Measurements from ENCODE around the gene FABP7. TPM values are rescaled to one million over a fixed set of nuclear protein-coding genes. Genes with fewer than 3 reads are reported as not detected.

FABP7 gene
- total RNA-seq, 1 experiment from 2014 or later: not detected

DNA sequence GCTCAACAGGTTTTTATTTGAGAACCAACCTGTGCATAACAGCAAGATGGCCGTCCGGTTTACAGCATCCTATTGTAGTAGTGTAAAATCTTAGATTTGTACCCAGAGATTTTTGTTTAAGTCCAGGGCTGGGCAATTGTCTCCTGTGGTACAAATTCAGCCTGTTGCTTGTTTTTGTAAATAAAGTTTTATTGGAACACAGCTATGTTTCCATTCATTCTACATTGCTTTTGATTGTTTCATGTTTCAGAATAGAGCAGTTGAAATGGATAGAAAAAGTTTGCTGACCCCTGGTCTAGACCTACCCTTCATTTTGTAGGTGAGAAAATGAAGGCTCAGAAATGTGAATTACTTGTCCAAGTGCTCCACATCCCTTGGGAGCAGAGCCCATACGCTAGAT lies 18.0 kb downstream of the FABP7 start:
- DNase-seq (ENCODE audit: low read depth): no peak

- peak; percentile 89 for DNase-seq (ENCODE audit: low read depth)
These were observed 18.7 kb downstream of the FABP7 start for GRCh38 chr6:122798099-122798641.

GRCh38 chr6:122799140-122799745 lies 19.7 kb downstream of the FABP7 start:
- DNase-seq (ENCODE audit: low read depth): no peak

DNA sequence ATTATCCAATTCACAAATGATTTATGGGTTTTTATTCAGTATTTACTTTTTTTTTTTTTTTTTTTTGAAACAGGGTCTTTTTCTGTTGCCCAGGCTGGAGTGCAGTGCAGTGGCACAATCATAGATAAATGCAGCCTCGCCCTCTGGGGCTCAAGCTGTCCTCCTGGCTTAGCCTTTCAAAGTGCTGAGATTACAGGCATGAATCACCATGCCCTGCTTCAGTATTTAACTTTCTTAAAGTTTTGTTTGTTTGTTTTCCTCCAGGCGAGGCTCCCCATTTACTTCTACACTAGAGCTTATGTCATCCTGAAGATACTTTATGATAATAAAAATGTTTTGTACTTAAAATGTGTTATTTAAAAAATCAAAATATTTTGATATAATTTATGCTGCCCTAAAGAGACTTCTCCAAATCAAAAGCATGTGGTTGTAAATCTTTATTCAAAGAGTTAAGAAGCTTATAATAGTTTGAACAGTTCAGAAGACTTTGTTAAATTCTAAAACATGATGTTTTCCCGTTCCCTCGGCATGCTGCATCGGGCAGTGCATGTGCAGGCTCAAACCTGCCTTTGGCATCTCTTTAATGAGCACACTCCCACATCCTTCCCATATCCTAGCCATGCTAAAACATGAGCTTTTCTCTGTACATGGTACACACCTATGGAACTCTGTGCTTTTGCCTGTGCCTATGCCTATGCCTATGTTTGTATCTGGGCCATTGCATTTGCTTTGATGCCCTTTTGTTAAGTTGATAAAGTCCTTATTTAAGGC lies 20.6 kb downstream of the FABP7 start:
- no peak for DNase-seq (ENCODE audit: low read depth)

- DNase-seq (ENCODE audit: low read depth): no peak
These were observed 21.4 kb downstream of the FABP7 start for GRCh38 chr6:122800906-122801305.

DNA sequence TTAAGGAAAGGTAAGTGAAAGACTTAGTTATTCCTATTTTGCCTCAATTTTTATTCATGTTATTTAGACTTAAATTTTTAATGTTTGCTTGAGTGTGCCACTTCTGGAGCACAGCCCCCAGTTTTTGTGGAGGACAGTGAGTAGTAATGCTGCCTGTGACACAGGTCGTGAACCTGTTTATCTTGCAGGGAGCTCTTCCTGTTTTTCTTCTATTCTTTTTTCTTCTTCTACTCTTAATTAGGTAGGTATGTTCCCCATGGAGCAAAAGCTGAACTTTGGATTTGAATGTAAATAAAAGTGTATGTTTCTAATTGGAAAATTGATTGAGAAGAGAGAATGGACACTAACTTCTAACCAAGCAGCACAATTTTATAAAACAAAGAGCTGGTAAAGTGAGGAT lies 21.9 kb downstream of the FABP7 start:
- no peak for DNase-seq (ENCODE audit: low read depth)

GRCh38 chr6:122803171-122803661 lies 23.7 kb downstream of the FABP7 start:
- no peak for DNase-seq (ENCODE audit: low read depth)

DNA sequence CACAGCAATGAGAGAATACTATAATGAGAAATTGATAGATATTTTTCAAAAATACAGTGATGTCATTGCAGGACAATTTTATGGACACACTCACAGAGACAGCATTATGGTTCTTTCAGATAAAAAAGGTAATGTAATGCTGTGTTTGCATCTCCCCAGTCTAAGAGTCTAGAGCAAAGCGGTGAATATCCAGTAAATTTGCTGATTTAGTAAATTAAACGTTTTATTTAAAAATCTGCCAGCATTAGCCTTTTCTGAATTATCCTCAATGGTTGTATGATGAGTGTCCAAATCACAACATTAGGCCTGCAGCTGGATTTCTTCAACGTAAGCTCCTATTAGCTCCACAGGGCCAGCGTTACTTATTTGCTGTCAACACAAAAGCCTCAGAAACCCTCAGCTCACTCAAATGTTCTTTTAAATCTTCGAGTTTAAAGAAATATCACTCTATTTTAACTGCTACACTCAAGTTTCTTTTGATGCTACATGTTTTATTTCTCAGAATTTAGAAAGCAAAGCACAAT lies 25.5 kb downstream of the FABP7 start:
- DNase-seq (ENCODE audit: low read depth): no peak

DNA sequence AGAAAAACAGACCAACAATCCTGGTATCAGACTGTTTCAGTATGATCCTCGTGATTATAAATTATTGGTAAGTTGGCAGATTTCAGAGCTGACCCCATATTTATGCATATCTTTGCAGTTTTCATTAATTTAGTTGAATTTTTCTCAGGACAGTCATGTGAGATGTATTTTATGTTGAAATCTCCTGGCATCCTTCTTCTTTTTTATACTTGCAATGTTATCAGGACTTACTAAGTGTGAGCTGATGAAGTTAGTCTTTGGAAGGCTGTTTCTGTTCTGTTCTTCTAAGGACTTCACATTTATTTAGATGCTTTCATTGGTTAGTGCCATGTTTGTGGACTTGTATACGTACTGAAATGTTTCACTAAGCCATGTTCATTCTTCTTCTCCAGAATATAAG lies 26.8 kb downstream of the FABP7 start:
- DNase-seq (ENCODE audit: low read depth): no peak

GRCh38 chr6:122808121-122808885 lies 28.8 kb downstream of the FABP7 start:
- DNase-seq (ENCODE audit: low read depth): no peak

GRCh38 chr6:122809001-122809400 lies 29.5 kb downstream of the FABP7 start:
- DNase-seq (ENCODE audit: low read depth): no peak

DNA sequence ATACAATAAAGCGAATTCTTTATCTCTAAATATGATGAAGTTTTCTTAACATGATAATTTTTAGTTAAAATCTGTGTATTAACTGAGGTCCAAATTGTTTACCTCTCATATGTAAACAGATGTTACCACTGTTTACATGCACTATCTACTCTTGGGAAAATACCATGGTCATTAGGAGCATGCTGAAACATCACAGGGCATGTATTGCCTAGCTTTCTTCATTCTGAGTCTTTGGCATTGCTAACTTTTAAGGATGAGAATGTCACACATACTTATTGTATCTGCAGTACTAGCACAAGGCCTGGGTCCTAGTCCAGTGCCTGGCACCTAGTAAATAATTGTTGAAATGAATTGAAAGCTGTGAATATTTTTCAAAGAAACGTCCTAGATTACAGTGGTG lies 30.2 kb downstream of the FABP7 start:
- DNase-seq (ENCODE audit: low read depth): no peak

DNA sequence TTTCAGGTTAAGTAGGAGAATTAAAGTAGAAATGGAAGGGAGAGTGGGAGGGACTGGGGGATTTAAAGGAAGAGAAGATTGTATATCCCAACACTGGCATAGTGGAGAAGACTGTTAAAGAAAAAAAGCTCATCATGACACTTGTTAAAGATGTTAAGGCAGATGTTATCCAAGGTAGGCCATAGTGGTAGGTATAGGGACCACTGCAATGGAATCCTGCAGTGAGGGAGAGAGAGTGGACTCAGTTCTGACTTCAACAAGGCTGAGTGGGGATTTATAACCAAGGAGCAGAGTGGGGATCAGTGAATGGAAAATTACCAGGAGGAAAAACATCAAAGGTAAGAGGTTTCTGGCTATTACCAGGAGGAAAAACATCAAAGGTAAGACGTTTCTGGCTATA lies 30.7 kb downstream of the FABP7 start:
- no peak for DNase-seq (ENCODE audit: low read depth)

- no peak for DNase-seq (ENCODE audit: low read depth)
These were observed 37.8 kb downstream of the FABP7 start for GRCh38 chr6:122817358-122817757.

GRCh38 chr6:122817766-122818165 lies 38.2 kb downstream of the FABP7 start:
- no peak for DNase-seq (ENCODE audit: low read depth)

DNA sequence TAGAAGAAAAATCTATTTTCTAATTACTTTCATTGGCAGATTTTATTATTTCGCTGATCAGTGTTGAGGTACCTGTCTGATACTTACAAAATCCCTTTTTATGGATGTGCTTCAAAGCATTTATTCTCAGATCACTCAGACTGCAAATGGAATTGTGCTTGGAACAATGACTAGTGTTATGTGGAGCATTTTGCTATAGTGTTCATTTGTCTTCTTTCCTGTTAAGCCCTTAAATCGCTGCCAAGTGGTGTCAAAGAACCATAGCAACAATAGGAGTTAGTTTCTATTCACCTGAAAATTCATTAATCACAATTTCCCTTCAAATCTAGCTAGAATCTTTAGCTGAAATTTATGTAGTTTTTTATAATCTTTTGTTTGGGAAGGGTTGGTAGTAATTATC lies 39.4 kb downstream of the FABP7 start:
- no peak for DNase-seq (ENCODE audit: low read depth)

DNA sequence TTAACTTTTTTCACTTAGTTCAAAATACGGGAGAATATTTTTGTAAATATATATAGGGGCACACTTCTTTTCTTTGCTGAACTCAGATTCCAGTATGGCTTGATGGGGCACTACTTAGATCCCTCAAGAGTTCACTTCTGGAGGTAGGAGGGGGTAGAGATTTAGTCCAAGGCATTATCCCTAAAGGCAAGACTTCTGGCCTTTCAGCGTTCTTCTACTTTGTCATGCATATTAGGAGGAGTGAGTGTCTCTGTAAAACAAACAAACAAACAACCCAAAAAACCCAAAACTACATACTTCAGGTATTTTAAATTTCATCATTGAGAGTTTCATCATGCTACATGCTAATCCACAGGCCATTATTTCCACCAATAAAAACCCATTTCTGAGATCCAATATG lies 41.6 kb downstream of the FABP7 start:
- DNase-seq (ENCODE audit: low read depth): no peak

GRCh38 chr6:122825163-122825562 lies 45.6 kb downstream of the FABP7 start:
- DNase-seq (ENCODE audit: low read depth): no peak

DNA sequence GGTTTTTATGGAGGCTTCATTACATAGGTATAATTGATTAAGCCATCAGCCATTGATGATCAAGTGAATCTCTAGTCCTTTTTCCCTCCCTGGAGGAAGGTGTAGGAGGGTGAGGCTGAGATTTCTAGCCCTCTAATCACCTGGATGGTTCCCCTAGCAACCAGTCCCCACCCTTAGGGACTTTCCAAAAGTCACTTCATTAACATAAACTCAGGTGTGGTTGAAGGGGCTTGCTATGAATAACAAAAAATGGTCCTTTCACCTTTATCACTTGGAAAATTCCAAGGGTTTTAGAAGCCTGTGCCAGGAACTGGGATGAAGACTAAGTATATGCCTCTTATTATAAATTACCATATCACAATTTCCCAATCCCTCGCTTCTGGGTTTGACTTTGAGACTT lies 49.9 kb downstream of the FABP7 start:
- DNase-seq (ENCODE audit: low read depth): no peak

DNA sequence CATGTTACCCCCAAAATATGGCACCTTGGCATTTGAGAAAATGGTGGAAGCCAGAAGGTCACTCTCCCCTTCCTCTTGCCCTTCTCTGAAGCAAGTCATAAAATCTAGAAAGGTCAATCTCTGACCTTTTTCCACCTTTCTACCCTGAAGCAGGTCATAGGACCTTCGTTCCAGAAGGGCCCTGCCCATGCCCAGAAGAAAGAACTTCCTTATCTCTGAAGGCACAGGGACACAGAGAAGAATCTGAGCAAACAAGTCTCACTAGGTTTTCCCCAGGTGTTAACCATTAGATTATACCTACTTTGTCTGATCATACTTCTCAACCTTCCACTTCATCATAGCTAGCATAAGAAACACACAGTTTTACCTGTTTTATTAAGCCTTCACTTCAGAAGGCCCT lies 52.0 kb downstream of the FABP7 start:
- no peak for DNase-seq (ENCODE audit: low read depth)

- no peak for DNase-seq (ENCODE audit: low read depth)
These were observed 52.9 kb downstream of the FABP7 start for GRCh38 chr6:122832459-122832858.

DNA sequence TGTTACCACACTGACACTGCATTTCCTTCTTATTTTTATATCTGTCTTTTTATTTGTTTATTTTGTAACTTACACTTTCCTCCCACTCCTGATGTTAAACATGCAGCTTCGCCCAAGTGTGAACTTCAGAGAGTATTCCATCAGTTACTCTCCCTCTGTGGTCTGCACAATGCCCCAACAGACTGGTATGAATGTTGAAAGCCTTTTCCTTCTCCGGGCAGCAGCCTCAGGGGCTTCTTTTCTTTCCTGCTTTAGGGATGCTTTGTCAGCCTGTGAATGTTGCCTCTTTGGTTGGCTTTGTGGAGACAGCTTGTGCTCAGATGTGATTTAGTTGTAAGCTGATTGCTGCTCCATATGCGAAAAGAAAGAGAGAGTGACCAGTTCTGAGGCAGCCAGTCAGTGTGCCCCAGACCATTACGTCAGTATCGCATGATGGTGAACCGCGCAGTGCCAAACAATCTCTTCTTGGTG lies 53.5 kb downstream of the FABP7 start:
- DNase-seq (ENCODE audit: low read depth): no peak

Data from HT1080 (cell line).